Measurements from ENCODE around the gene PTPRC.
A peak's percentile ranks its signal among the peaks of the same experiment; 100 is the strongest.

Gene PTPRC

DNA sequence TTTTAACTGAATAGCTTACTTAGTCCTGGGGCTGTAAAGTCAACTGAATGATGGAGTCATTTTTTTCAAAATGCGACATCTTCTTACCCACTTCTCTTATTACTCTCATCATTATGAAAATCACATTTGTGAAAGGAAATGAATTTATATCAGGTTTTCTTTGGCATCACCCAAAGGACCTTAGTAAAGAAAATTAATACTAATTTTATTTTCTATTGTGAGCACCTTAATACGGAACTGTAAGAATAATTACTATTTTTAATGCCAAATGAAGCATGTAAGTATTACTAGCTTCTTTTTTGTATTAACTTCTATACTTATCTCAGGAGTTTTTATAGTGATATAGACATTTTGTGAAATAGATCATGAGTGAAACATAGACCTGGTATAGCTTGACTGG lies 30.9 kb downstream of the PTPRC start:
- Histone ChIP-seq H2BK5ac (ENCODE audit: low read depth, low read length, poor library complexity) (no peak overlapping the region), H3K79me2 (ENCODE audit: control insufficient read depth, insufficient read depth, low read length, poor library complexity) (no peaks in the 10 kb centered on the region), H3K36me3 (ENCODE audit: control insufficient read depth in 1 of 2, insufficient read depth in 2 of 2, low read length in 2 of 2) (no peaks in the 10 kb centered on the region), H3K9ac (ENCODE audit: low read length) (no peak overlapping the region), H4K91ac (ENCODE audit: low read depth, low read length) (no peak overlapping the region), H3K23ac (ENCODE audit: low read length) (no peak overlapping the region), H3K27me3 (ENCODE audit: insufficient read depth, low read length) (no peaks in the 10 kb centered on the region), H3K14ac (ENCODE audit: low read length) (no peak overlapping the region), H3K4me2 (ENCODE audit: low read length) (no peak overlapping the region), H2BK12ac (ENCODE audit: low read length) (no peak overlapping the region), H2AFZ (ENCODE audit: insufficient read depth, low read length, poor library complexity) (no peak overlapping the region), H4K8ac (ENCODE audit: low read depth, low read length) (no peak overlapping the region), H3K9me3 (ENCODE audit: insufficient read depth, low read depth, low read length) (no peaks in the 10 kb centered on the region), H3K27ac (ENCODE audit: low read depth, low read length) (no peak overlapping the region), H3K4me1 (ENCODE audit: control insufficient read depth in 1 of 2, insufficient read depth in 2 of 2, low read length in 2 of 2) (peaks cover 0 to 2% of the 10 kb centered on the region in 2 experiments), H2BK120ac (ENCODE audit: insufficient read depth, low read length, poor library complexity) (no peak overlapping the region), H3K79me1 (ENCODE audit: low read length) (no peaks in the 10 kb centered on the region), H3K18ac (ENCODE audit: low read length) (no peak overlapping the region), H4K12ac (ENCODE audit: low read depth, low read length) (no peak overlapping the region), H3K4ac (ENCODE audit: low read depth, low read length) (no peak overlapping the region), H2AK5ac (ENCODE audit: low read length) (no peak overlapping the region), H3K4me3 (ENCODE audit: low read depth, low read length) (no peak overlapping the region)
- WGBS (ENCODE audit: extremely low coverage, insufficient coverage, insufficient read length) = no CpG with 5 or more reads among the region's 2 CpGs
- DNase-seq = no peak

DNA sequence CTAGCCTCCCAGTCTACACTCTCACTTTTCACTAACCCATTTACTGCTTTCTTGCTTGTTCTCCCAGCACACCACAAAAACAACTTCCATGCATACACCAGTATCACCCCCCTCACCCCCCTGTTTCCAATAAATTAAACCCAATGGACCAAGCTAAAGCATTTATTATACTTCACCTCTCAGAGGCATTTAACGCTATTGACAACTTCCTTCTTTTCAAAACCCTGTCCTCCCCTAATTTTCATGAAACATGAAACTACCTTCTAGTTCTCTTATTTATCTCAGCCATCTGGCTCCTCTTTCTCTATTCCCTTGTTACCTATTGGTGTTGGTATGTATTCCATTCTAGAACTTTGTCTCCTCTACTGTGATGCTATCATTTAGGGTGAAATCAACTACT lies 32.3 kb downstream of the PTPRC start:
- Histone ChIP-seq H4K8ac (ENCODE audit: low read depth, low read length) (no peak overlapping the region), H4K91ac (ENCODE audit: low read depth, low read length) (no peak overlapping the region), H3K4me2 (ENCODE audit: low read length) (no peak overlapping the region), H3K23ac (ENCODE audit: low read length) (no peak overlapping the region), H3K4ac (ENCODE audit: low read depth, low read length) (no peak overlapping the region), H3K36me3 (ENCODE audit: control insufficient read depth in 1 of 2, insufficient read depth in 2 of 2, low read length in 2 of 2) (no peaks in the 10 kb centered on the region), H2BK120ac (ENCODE audit: insufficient read depth, low read length, poor library complexity) (no peak overlapping the region), H3K79me1 (ENCODE audit: low read length) (no peaks in the 10 kb centered on the region), H3K14ac (ENCODE audit: low read length) (no peak overlapping the region), H3K4me1 (ENCODE audit: control insufficient read depth in 1 of 2, insufficient read depth in 2 of 2, low read length in 2 of 2) (peaks cover 0 to 2% of the 10 kb centered on the region in 2 experiments), H3K4me3 (ENCODE audit: low read depth, low read length) (no peak overlapping the region), H3K9ac (ENCODE audit: low read length) (no peak overlapping the region), H4K12ac (ENCODE audit: low read depth, low read length) (no peak overlapping the region), H2BK5ac (ENCODE audit: low read depth, low read length, poor library complexity) (no peak overlapping the region), H2BK12ac (ENCODE audit: low read length) (no peak overlapping the region), H3K9me3 (ENCODE audit: insufficient read depth, low read depth, low read length) (no peaks in the 10 kb centered on the region), H2AFZ (ENCODE audit: insufficient read depth, low read length, poor library complexity) (no peak overlapping the region), H2AK5ac (ENCODE audit: low read length) (no peak overlapping the region), H3K18ac (ENCODE audit: low read length) (no peak overlapping the region), H3K27ac (ENCODE audit: low read depth, low read length) (no peak overlapping the region), H3K27me3 (ENCODE audit: insufficient read depth, low read length) (no peaks in the 10 kb centered on the region), H3K79me2 (ENCODE audit: control insufficient read depth, insufficient read depth, low read length, poor library complexity) (no peaks in the 10 kb centered on the region)
- WGBS (ENCODE audit: extremely low coverage, insufficient coverage, insufficient read length) = no CpG with 5 or more reads among the region's 1 CpG
- DNase-seq = peak in 1 of 2 donors; percentile 6

DNA sequence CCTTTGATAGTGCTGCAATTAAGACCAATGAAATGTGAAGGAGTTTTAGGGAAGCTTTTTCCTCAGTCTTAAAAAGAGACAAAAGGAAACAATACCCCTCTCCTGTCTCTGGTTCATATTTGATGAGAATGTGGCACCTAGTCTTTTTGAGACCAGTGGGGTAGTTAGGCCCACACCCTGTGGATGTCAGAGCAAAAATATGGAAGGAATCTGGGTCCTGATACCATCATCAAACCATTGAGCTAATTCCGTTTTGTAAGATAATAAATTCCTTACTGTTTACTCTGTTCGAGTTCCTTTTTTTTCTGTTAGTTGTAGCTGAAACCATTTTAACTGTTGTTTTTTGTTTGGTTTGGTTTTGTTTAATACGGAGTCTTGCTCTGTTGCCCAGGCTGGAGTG lies 33.3 kb downstream of the PTPRC start:
- H3K27me3 ChIP-seq (ENCODE audit: insufficient read depth, low read length) = no peaks in the 10 kb centered on the region
- no peaks in the 10 kb centered on the region for H3K79me1 ChIP-seq (ENCODE audit: low read length)
- H3K79me2 ChIP-seq (ENCODE audit: control insufficient read depth, insufficient read depth, low read length, poor library complexity) = no peaks in the 10 kb centered on the region
- H2BK120ac ChIP-seq (ENCODE audit: insufficient read depth, low read length, poor library complexity) = no peak overlapping the region
- no peak overlapping the region for H3K23ac ChIP-seq (ENCODE audit: low read length)
- H3K4me2 ChIP-seq (ENCODE audit: low read length) = no peak overlapping the region
- H3K4me1 ChIP-seq (ENCODE audit: control insufficient read depth in 1 of 2, insufficient read depth in 2 of 2, low read length in 2 of 2) = peaks cover 0 to 2% of the 10 kb centered on the region in 2 experiments
- H3K27ac ChIP-seq (ENCODE audit: low read depth, low read length) = peak overlapping the region; percentile 58
- no peak overlapping the region for H3K4ac ChIP-seq (ENCODE audit: low read depth, low read length)
- no CpG with 5 or more reads among the region's 3 CpGs for WGBS (ENCODE audit: extremely low coverage, insufficient coverage, insufficient read length)
- H2AK5ac ChIP-seq (ENCODE audit: low read length) = no peak overlapping the region
- H2BK12ac ChIP-seq (ENCODE audit: low read length) = no peak overlapping the region
- H2AFZ ChIP-seq (ENCODE audit: insufficient read depth, low read length, poor library complexity) = no peak overlapping the region
- H3K9ac ChIP-seq (ENCODE audit: low read length) = no peak overlapping the region
- no peak overlapping the region for H3K4me3 ChIP-seq (ENCODE audit: low read depth, low read length)
- H3K14ac ChIP-seq (ENCODE audit: low read length) = no peak overlapping the region
- H4K12ac ChIP-seq (ENCODE audit: low read depth, low read length) = no peak overlapping the region
- no peak overlapping the region for H2BK5ac ChIP-seq (ENCODE audit: low read depth, low read length, poor library complexity)
- H3K36me3 ChIP-seq (ENCODE audit: control insufficient read depth in 1 of 2, insufficient read depth in 2 of 2, low read length in 2 of 2) = no peaks in the 10 kb centered on the region
- no peaks in the 10 kb centered on the region for H3K9me3 ChIP-seq (ENCODE audit: insufficient read depth, low read depth, low read length)
- H4K8ac ChIP-seq (ENCODE audit: low read depth, low read length) = no peak overlapping the region
- no peak overlapping the region for H3K18ac ChIP-seq (ENCODE audit: low read length)
- peak; percentile 77 to 92 for DNase-seq
- no peak overlapping the region for H4K91ac ChIP-seq (ENCODE audit: low read depth, low read length)

DNA sequence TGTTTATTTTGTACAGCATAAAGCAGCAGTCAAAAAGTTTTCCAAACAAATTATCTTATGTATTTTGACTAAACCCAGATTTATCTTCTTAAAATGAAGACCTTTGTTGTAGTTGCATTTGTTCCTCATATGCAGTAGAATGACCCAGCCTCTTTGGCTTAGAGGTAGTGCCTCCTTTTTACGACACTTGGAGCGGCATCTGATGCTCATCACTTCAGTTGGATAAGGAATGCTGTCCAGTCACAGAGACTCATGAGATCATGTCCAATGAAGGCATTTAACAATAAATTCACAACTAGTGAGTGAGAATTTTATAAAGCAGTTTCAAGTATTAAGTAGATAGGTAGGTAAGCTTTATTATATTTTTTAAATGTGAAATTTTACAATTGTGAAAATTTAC lies 35.2 kb downstream of the PTPRC start:
- Histone ChIP-seq H3K4me1 (ENCODE audit: control insufficient read depth in 1 of 2, insufficient read depth in 2 of 2, low read length in 2 of 2) (peaks cover 0 to 2% of the 10 kb centered on the region in 2 experiments), H3K4me2 (ENCODE audit: low read length) (no peak overlapping the region), H2AK5ac (ENCODE audit: low read length) (no peak overlapping the region), H3K4me3 (ENCODE audit: low read depth, low read length) (no peak overlapping the region), H3K9me3 (ENCODE audit: insufficient read depth, low read depth, low read length) (no peaks in the 10 kb centered on the region), H2BK5ac (ENCODE audit: low read depth, low read length, poor library complexity) (no peak overlapping the region), H4K12ac (ENCODE audit: low read depth, low read length) (no peak overlapping the region), H3K27me3 (ENCODE audit: insufficient read depth, low read length) (no peaks in the 10 kb centered on the region), H3K27ac (ENCODE audit: low read depth, low read length) (no peak overlapping the region), H3K36me3 (ENCODE audit: control insufficient read depth in 1 of 2, insufficient read depth in 2 of 2, low read length in 2 of 2) (no peaks in the 10 kb centered on the region), H3K23ac (ENCODE audit: low read length) (no peak overlapping the region), H2BK120ac (ENCODE audit: insufficient read depth, low read length, poor library complexity) (no peak overlapping the region), H2AFZ (ENCODE audit: insufficient read depth, low read length, poor library complexity) (no peak overlapping the region), H3K79me2 (ENCODE audit: control insufficient read depth, insufficient read depth, low read length, poor library complexity) (no peaks in the 10 kb centered on the region), H2BK12ac (ENCODE audit: low read length) (no peak overlapping the region), H3K9ac (ENCODE audit: low read length) (no peak overlapping the region), H4K91ac (ENCODE audit: low read depth, low read length) (no peak overlapping the region), H3K18ac (ENCODE audit: low read length) (no peak overlapping the region), H3K79me1 (ENCODE audit: low read length) (no peaks in the 10 kb centered on the region), H3K4ac (ENCODE audit: low read depth, low read length) (no peak overlapping the region), H3K14ac (ENCODE audit: low read length) (no peak overlapping the region), H4K8ac (ENCODE audit: low read depth, low read length) (no peak overlapping the region)
- peak in 1 of 2 donors; percentile 30 for DNase-seq
- WGBS (ENCODE audit: extremely low coverage, insufficient coverage, insufficient read length) = no CpG with 5 or more reads among the region's 2 CpGs
